GM12801 (cell line): Measurements from ENCODE around the gene TMEM200B.

Experiments
- TF ChIP-seq, protein P1 (sequence below): IDR thresholded peaks from one replicate; pipeline ENCODE4 v1.5.1; 2011; ENCODE audit warnings: control low read depth; ENCODE audit not compliant: insufficient read length; ENCODE audit errors: extremely low read depth

TMEM200B gene

DNA sequence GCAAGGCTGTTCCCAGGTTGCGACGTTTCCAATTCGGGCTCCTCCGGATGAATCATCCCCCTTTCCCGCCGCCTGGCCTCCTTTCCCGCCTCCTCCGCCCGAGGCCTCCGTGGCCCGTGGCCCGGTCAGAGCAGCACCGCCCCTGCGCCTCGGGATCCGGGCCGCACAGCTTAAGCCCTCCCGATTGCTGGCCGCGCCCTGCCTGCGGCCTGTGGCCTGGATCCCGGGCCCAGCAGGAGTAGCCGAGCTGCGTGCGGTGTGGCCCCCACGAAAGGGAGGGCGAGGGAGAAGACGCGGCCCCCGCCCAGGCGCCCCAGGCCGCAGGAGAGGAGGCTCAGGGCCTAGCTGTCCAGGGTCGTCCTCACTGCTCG, 1.0 kb downstream of the TMEM200B start:
- TF ChIP-seq, protein P1, sequence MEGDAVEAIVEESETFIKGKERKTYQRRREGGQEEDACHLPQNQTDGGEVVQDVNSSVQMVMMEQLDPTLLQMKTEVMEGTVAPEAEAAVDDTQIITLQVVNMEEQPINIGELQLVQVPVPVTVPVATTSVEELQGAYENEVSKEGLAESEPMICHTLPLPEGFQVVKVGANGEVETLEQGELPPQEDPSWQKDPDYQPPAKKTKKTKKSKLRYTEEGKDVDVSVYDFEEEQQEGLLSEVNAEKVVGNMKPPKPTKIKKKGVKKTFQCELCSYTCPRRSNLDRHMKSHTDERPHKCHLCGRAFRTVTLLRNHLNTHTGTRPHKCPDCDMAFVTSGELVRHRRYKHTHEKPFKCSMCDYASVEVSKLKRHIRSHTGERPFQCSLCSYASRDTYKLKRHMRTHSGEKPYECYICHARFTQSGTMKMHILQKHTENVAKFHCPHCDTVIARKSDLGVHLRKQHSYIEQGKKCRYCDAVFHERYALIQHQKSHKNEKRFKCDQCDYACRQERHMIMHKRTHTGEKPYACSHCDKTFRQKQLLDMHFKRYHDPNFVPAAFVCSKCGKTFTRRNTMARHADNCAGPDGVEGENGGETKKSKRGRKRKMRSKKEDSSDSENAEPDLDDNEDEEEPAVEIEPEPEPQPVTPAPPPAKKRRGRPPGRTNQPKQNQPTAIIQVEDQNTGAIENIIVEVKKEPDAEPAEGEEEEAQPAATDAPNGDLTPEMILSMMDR, result no peak

DNA sequence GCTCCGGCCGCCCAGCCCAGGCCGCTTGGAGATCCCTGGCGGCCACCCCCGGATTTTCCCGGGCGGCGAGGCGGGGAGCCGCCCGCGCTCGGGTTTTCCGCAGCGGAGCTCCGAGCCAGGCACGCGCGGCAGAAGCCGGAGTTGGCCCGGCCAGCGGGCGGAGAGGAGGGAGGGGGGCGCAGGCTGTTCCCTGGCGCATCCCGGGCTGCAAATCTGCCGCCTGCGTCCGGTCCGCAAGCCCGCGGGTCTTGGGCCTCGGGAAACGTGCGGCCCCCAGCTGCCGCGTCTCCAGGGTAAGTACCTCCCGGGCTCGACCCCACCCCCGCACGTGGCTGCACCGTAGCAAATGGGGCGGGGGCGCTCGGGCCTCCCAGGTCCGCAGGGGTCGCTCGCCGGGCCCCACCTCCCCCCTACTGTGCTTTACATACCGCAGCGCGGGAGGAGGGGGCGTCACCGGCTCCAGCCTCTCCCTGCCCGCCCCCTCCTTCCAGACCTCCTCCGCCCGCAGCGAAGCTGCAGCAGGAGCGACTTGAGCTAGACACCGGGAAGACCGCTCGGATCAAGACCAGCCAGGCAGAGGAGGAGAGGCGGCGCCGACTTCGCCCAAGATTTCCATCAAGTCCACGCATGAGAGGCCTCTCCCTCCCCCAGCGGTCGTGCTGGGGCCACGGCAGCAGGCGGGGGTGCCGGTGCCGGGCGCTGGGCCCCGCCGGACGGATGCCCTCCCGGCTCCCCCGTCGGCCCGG, 1.6 kb downstream of the TMEM200B start:
- TF ChIP-seq, protein P1, result no peak

DNA sequence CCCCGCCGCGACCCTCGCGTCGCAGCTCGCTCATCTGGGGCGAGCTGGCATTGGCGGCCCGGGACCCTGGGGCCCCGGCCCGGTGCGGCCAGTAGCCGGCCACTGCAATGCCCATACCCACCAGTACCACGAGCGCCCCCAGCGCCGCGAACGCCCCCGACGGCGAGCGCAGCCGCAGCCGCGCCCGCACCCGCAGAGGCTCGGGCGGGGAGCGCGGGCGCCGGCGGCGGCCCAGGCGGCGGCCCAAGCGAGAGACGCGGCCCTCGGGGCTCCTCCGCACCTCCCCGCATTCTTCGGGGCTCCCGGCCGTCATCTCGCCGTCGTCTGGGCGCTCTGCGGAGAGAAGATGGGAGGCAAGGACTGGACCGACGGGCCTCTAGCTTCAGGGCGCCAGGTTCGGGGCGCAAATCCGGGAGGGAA, 2.2 kb downstream of the TMEM200B start:
- TF ChIP-seq, protein P1, result no peak

- TF ChIP-seq, protein P1, result no peak
Measured at GRCh38 chr1:29120947-29121485, 2.7 kb downstream of the TMEM200B start.

GRCh38 chr1:29120367-29120766, 3.3 kb downstream of the TMEM200B start:
- TF ChIP-seq, protein P1, result no peak

DNA sequence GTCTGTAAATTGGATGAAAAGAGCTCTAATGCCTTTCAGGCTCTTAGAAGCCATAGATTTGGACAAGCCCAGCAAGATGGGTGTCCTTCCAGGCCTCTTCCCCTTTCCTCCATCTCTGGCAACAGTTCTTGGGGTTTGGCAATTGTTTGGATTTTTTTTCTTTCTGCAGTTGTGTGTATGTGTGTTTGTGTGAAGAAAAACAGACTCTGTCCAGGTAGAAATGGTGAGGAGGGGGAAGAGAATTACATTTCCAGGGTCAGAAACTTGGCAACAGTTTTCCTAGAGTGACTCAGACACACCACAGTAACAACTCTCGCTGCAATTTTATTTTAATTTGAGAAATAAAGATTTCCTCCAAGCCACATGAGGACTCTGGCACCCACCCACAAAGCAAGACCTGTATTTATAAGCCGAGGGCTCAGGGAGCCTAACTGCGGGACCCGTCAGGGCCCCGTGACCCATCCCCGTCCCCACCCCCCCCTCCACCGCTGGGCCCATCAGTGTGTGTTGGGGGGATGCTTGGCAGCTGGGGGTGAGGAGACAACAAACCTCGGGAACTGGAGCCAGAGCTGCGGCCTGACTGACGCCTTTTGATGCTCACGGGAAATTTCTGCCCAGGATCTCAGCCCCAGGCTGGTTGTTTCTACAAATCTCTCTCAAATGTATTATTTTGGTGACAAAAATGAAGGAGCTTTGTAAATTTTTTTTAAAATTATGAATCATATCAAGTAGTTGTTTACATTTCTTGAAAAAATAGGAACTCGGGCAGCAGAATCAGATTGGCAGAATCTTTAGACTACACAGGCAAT, 4.4 kb downstream of the TMEM200B start:
- TF ChIP-seq, protein P1, result no peak

- TF ChIP-seq, protein P1, result no peak
Measured at GRCh38 chr1:29117381-29117780, 6.3 kb downstream of the TMEM200B start.
